Glutamatergic neuron (in vitro differentiated cells): ENCODE measurements around the gene DIP2B. TPM values are rescaled to one million over a fixed set of nuclear protein-coding genes. Genes with fewer than 3 reads are reported as not detected.

ENCODE experiments used
- DNase-seq: peaks from one replicate; pipeline ENCODE4 v3.0.0; 2022
- H3K27ac Mint-ChIP-seq: one replicate; pipeline ENCODE4 v1.8.0; 2020; ENCODE audit warnings: mild to moderate bottlenecking, mixed read lengths, inconsistent platforms; ENCODE audit not compliant: unreplicated experiment
- H3K27me3 Mint-ChIP-seq: one replicate; pipeline ENCODE4 v1.8.0; 2020; ENCODE audit warnings: mild to moderate bottlenecking, moderate library complexity, mixed read lengths, inconsistent platforms; ENCODE audit not compliant: unreplicated experiment
- H3K36me3 Mint-ChIP-seq: one replicate; pipeline ENCODE4 v1.8.0; 2020; ENCODE audit warnings: mild to moderate bottlenecking, mixed read lengths, inconsistent platforms; ENCODE audit not compliant: unreplicated experiment
- H3K4me1 Mint-ChIP-seq: one replicate; pipeline ENCODE4 v1.8.0; 2020; ENCODE audit warnings: mild to moderate bottlenecking, low read depth, mixed read lengths, inconsistent platforms; ENCODE audit not compliant: unreplicated experiment
- H3K4me3 Mint-ChIP-seq: one replicate; pipeline ENCODE4 v1.8.0; 2020; ENCODE audit warnings: mild to moderate bottlenecking, mixed read lengths, inconsistent platforms; ENCODE audit not compliant: unreplicated experiment
- H3K9me3 Mint-ChIP-seq: one replicate; pipeline ENCODE4 v1.8.0; 2020; ENCODE audit warnings: mild to moderate bottlenecking, moderate library complexity, mixed read lengths, inconsistent platforms; ENCODE audit not compliant: unreplicated experiment
- CTCF ChIP-seq: fragments of 200-600 bp; sonication (generic); IDR thresholded peaks from one replicate; pipeline ENCODE4 v1.5.0; 2021; ENCODE audit not compliant: partially characterized antibody, unreplicated experiment
- total RNA-seq: library from RNA; stranded (reverse); fragmentation: NEBNext Ultra II Directional; extraction: Animal tissue kit (Norgen Biotek cat#: 25700); gene quantifications from one replicate; pipeline ENCODE4 v1.2.1, GENCODE V29; 2021; ENCODE audit not compliant: unreplicated experiment

DIP2B gene
- total RNA-seq, 1 donor from 2014 or later = 37.3 TPM

GRCh38 chr12:50562520-50563433 lies 58.0 kb downstream of the DIP2B start:
- DNase-seq = no peak
- Mint-ChIP-seq H3K27ac (no peak overlapping the region), H3K9me3 (no peaks in the 10 kb centered on the region), H3K4me1 (peaks cover 1% of the 10 kb centered on the region), H3K36me3 (no peaks in the 10 kb centered on the region), H3K27me3 (no peaks in the 10 kb centered on the region), H3K4me3 (no peak overlapping the region)
- no peak for TF ChIP-seq CTCF

GRCh38 chr12:50563434-50563787 lies 58.6 kb downstream of the DIP2B start:
- Mint-ChIP-seq H3K27me3 (no peaks in the 10 kb centered on the region), H3K4me1 (peaks cover 1% of the 10 kb centered on the region), H3K4me3 (no peak overlapping the region), H3K36me3 (no peaks in the 10 kb centered on the region), H3K9me3 (no peaks in the 10 kb centered on the region), H3K27ac (no peak overlapping the region)
- DNase-seq = no peak
- TF ChIP-seq CTCF = no peak

GRCh38 chr12:50564237-50564947 lies 59.6 kb downstream of the DIP2B start:
- TF ChIP-seq CTCF = no peak
- no peak overlapping the region for H3K4me3 Mint-ChIP-seq
- no peak overlapping the region for H3K27ac Mint-ChIP-seq
- H3K9me3 Mint-ChIP-seq = no peaks in the 10 kb centered on the region
- no peaks in the 10 kb centered on the region for H3K36me3 Mint-ChIP-seq
- no peaks in the 10 kb centered on the region for H3K27me3 Mint-ChIP-seq
- H3K4me1 Mint-ChIP-seq = peaks cover 5% of the 10 kb centered on the region
- DNase-seq = no peak

GRCh38 chr12:50564948-50565297 lies 60.1 kb downstream of the DIP2B start:
- Mint-ChIP-seq H3K27me3 (no peaks in the 10 kb centered on the region), H3K4me1 (peaks cover 5% of the 10 kb centered on the region), H3K27ac (no peak overlapping the region), H3K9me3 (no peaks in the 10 kb centered on the region), H3K4me3 (no peak overlapping the region), H3K36me3 (no peaks in the 10 kb centered on the region)
- TF ChIP-seq CTCF = no peak
- DNase-seq = no peak

- DNase-seq = no peak
- Mint-ChIP-seq H3K27ac (no peak overlapping the region), H3K27me3 (no peaks in the 10 kb centered on the region), H3K36me3 (no peaks in the 10 kb centered on the region), H3K4me1 (peaks cover 5% of the 10 kb centered on the region), H3K4me3 (no peak overlapping the region), H3K9me3 (no peaks in the 10 kb centered on the region)
- no peak for TF ChIP-seq CTCF
Measured at GRCh38 chr12:50566066-50566465, 61.3 kb downstream of the DIP2B start.
